NCI-H510A (cell line): ENCODE results near the gene BMP2K.
"Not testable (repeated sequence)": the region's sequence is repeated elsewhere in the genome, so short reads cannot be mapped to it uniquely, and the experiment has no call there.

Experiments
- DNase-seq: peaks from one replicate; lab custom pipeline; 2025; lab: John Stamatoyannopoulos, UW

BMP2K gene

GRCh38 chr4:78795594-78796416 is 19.7 kb downstream of the BMP2K start:
- DNase-seq: not testable (repeated sequence)

- no peak for DNase-seq
These were observed 20.4 kb downstream of the BMP2K start for GRCh38 chr4:78796526-78796925.

- DNase-seq: no peak
These were observed 21.7 kb downstream of the BMP2K start for GRCh38 chr4:78797777-78798284.

GRCh38 chr4:78799551-78800495 is 23.7 kb downstream of the BMP2K start:
- peak; percentile 71 for DNase-seq

GRCh38 chr4:78800965-78801364 is 24.8 kb downstream of the BMP2K start:
- DNase-seq: no peak

GRCh38 chr4:78803983-78804382 is 27.8 kb downstream of the BMP2K start:
- DNase-seq: no peak

- DNase-seq: no peak
These were observed 30.9 kb downstream of the BMP2K start for GRCh38 chr4:78806943-78807460.

- no peak for DNase-seq
These were observed 33.1 kb downstream of the BMP2K start for GRCh38 chr4:78809295-78809694.

GRCh38 chr4:78809928-78810835 is 34.0 kb downstream of the BMP2K start:
- DNase-seq: no peak

- no peak for DNase-seq
These were observed 34.9 kb downstream of the BMP2K start for GRCh38 chr4:78811034-78811433.

- DNase-seq: no peak
These were observed 42.5 kb downstream of the BMP2K start for GRCh38 chr4:78818530-78819079.

- no peak for DNase-seq
These were observed 47.9 kb downstream of the BMP2K start for GRCh38 chr4:78824001-78824400.

GRCh38 chr4:78827191-78827590 is 51.0 kb downstream of the BMP2K start:
- DNase-seq: no peak

- DNase-seq: no peak
These were observed 53.1 kb downstream of the BMP2K start for GRCh38 chr4:78829296-78829695.

GRCh38 chr4:78839676-78840075 is 63.5 kb downstream of the BMP2K start:
- DNase-seq: not testable (repeated sequence)

GRCh38 chr4:78840286-78840685 is 64.1 kb downstream of the BMP2K start:
- DNase-seq: not testable (repeated sequence)

GRCh38 chr4:78845472-78845871 is 69.3 kb downstream of the BMP2K start:
- no peak for DNase-seq

GRCh38 chr4:78846258-78846657 is 70.1 kb downstream of the BMP2K start:
- DNase-seq: no peak

- DNase-seq: no peak
These were observed 86.2 kb downstream of the BMP2K start for GRCh38 chr4:78862314-78862737.

GRCh38 chr4:78863254-78863869 is 87.2 kb downstream of the BMP2K start:
- DNase-seq: no peak

- DNase-seq: no peak
These were observed 87.8 kb downstream of the BMP2K start for GRCh38 chr4:78863991-78864390.
